SKM-1 treated with dmso at 0.1 percent for 144 hours (cell line): ENCODE measurements around the gene CTBS.
"Not testable (repeated sequence)": the region's sequence is repeated elsewhere in the genome, so short reads cannot be mapped to it uniquely, and the experiment has no call there.

Source experiments
- DNase-seq: peaks from one replicate; lab custom pipeline; 2025; ENCODE audit not compliant: unreplicated experiment; lab: John Stamatoyannopoulos, UW

Gene CTBS

GRCh38 chr1:84585803-84586202 lies 11.6 kb upstream of the CTBS start:
- no peak for DNase-seq

GRCh38 chr1:84584126-84584525 lies 9.9 kb upstream of the CTBS start:
- no peak for DNase-seq

GRCh38 chr1:84583648-84584047 lies 9.4 kb upstream of the CTBS start:
- no peak for DNase-seq

- DNase-seq, result no peak
Observed at GRCh38 chr1:84582802-84583587, 8.8 kb upstream of the CTBS start.

GRCh38 chr1:84581648-84582047 lies 7.4 kb upstream of the CTBS start:
- no peak for DNase-seq

GRCh38 chr1:84574936-84575335 lies 696 bp upstream of the CTBS start:
- DNase-seq, result no peak

- no peak for DNase-seq
Observed at GRCh38 chr1:84573481-84573966, 716 bp downstream of the CTBS start.

GRCh38 chr1:84571150-84571535 lies 3.1 kb downstream of the CTBS start:
- no peak for DNase-seq

- DNase-seq, result no peak
Observed at GRCh38 chr1:84570436-84571149, 3.6 kb downstream of the CTBS start.

- no peak for DNase-seq
Observed at GRCh38 chr1:84569216-84569615, 5.0 kb downstream of the CTBS start.

GRCh38 chr1:84550826-84551225 lies 23.4 kb downstream of the CTBS start:
- DNase-seq, result no peak

GRCh38 chr1:84541679-84542078 lies 32.6 kb downstream of the CTBS start:
- no peak for DNase-seq

GRCh38 chr1:84540759-84541158 lies 33.5 kb downstream of the CTBS start:
- no peak for DNase-seq

- DNase-seq, result no peak
Observed at GRCh38 chr1:84539972-84540371, 34.3 kb downstream of the CTBS start.

GRCh38 chr1:84538599-84538998 lies 35.6 kb downstream of the CTBS start:
- DNase-seq, result no peak

- DNase-seq, result no peak
Observed at GRCh38 chr1:84525779-84526178, 48.5 kb downstream of the CTBS start.

GRCh38 chr1:84524590-84524989 lies 49.6 kb downstream of the CTBS start:
- DNase-seq, result no peak

GRCh38 chr1:84510668-84511067 lies 63.6 kb downstream of the CTBS start:
- DNase-seq, result no peak

GRCh38 chr1:84510165-84510564 lies 64.1 kb downstream of the CTBS start:
- no peak for DNase-seq

- DNase-seq, result no peak
Observed at GRCh38 chr1:84509029-84509428, 65.2 kb downstream of the CTBS start.

GRCh38 chr1:84508510-84508909 lies 65.7 kb downstream of the CTBS start:
- DNase-seq, result no peak

GRCh38 chr1:84507887-84508286 lies 66.4 kb downstream of the CTBS start:
- DNase-seq, result not testable (repeated sequence)
